ENCODE measurements around the gene P2RX1. TPM values are rescaled to one million over a fixed set of nuclear protein-coding genes. Genes with fewer than 3 reads are reported as not detected.

P2RX1 gene
- total RNA-seq = 1.9 and 3.2 TPM in 2 replicates
- polyA plus RNA-seq = 1.8 and 3.6 TPM in 2 replicates

GRCh38 chr17:3915995-3916696 lies at the start of gene P2RX1:
P2RX1 (minus strand) TSS chr17:3916465; CDS start chr17:3916225, 240 bp downstream.
- no peak within 1 kb of the TSS for H3K4me3 ChIP-seq
- H3K4me1 ChIP-seq (ENCODE audit: low read depth) = peaks cover 32% of the 10 kb centered on the region
- peak within 1 kb of the TSS; percentile 83 for H3K27ac ChIP-seq
- DNase-seq (ENCODE audit: low read depth in 1 of 2, low spot score in 1 of 2) = peak in 1 of 2 donors; percentile 84
- H3K36me3 ChIP-seq = no peaks in the 10 kb centered on the region
- no peak for TF ChIP-seq CTCF (IDR thresholded peaks at IDR 0.05; ENCODE audit: low read depth, low read length)
- no peaks in the 10 kb centered on the region for H3K27me3 ChIP-seq
- H3K9me3 ChIP-seq (ENCODE audit: low read depth) = no peaks in the 10 kb centered on the region

- peak; percentile 58 to 72 for DNase-seq (ENCODE audit: low read depth in 1 of 2, low spot score in 1 of 2)
- Histone ChIP-seq H3K36me3 (no peaks in the 10 kb centered on the region), H3K4me1 (ENCODE audit: low read depth) (peaks cover 13% of the 10 kb centered on the region), H3K9me3 (ENCODE audit: low read depth) (no peaks in the 10 kb centered on the region), H3K4me3 (peak overlapping the region; percentile 19), H3K27me3 (peaks cover 43% of the 10 kb centered on the region), H3K27ac (no peak overlapping the region)
- no peak for TF ChIP-seq CTCF (IDR thresholded peaks at IDR 0.05; ENCODE audit: low read depth, low read length)
These were observed 49.0 kb upstream of the P2RX1 start for GRCh38 chr17:3965118-3965800.

- Histone ChIP-seq H3K4me3 (peak within 1 kb of the TSS; percentile 19), H3K27ac (no peak within 1 kb of the TSS), H3K9me3 (ENCODE audit: low read depth) (no peaks in the 10 kb centered on the region), H3K4me1 (ENCODE audit: low read depth) (peaks cover 15% of the 10 kb centered on the region), H3K27me3 (peaks cover 43% of the 10 kb centered on the region), H3K36me3 (no peaks in the 10 kb centered on the region)
- TF ChIP-seq CTCF (IDR thresholded peaks at IDR 0.05; ENCODE audit: low read depth, low read length) = no peak
- peak in 1 of 2 donors; percentile 31 for DNase-seq (ENCODE audit: low read depth in 1 of 2, low spot score in 1 of 2)
These were observed 48.2 kb upstream of the P2RX1 start, which contains the start of gene ATP2A3 for GRCh38 chr17:3964203-3965117. ATP2A3 (minus strand) TSS chr17:3964437; CDS start chr17:3964291, 146 bp downstream.

- Histone ChIP-seq H3K9me3 (ENCODE audit: low read depth) (no peaks in the 10 kb centered on the region), H3K36me3 (no peaks in the 10 kb centered on the region), H3K27ac (no peak overlapping the region), H3K4me1 (ENCODE audit: low read depth) (peaks cover 15% of the 10 kb centered on the region), H3K4me3 (no peak overlapping the region), H3K27me3 (peaks cover 43% of the 10 kb centered on the region)
- peak in 1 of 2 donors; percentile 21 for DNase-seq (ENCODE audit: low read depth in 1 of 2, low spot score in 1 of 2)
- no peak for TF ChIP-seq CTCF (IDR thresholded peaks at IDR 0.05; ENCODE audit: low read depth, low read length)
These were observed 47.3 kb upstream of the P2RX1 start for GRCh38 chr17:3963237-3964201.
